Esophagus muscularis mucosa (tissue), 3 donors: ENCODE measurements around the gene POF1B.
"Not testable (repeated sequence)": the region's sequence is repeated elsewhere in the genome, so short reads cannot be mapped to it uniquely, and the experiment has no call there.

Experiments
- POLR2AphosphoS5 ChIP-seq, 2 donors: sonication (generic); formaldehyde crosslinking; IDR thresholded peaks; one replicate each; pipeline ENCODE4 v1.6.1; 2017; ENCODE audit warnings: antibody characterized with exemption in 2 of 2
- TF ChIP-seq, protein P1 (sequence below), 3 experiments: fragments of 200-600 bp in 2 of 3; fragments of 450-650 bp in 1 of 3; sonication (generic) in 2 of 3; IDR thresholded peaks; one replicate each; pipeline ENCODE4 v1.5.1; 2017 to 2019; ENCODE audit warnings: antibody characterized with exemption in 3 of 3, mild to moderate bottlenecking in 2 of 3, moderate library complexity in 1 of 3

DNA sequence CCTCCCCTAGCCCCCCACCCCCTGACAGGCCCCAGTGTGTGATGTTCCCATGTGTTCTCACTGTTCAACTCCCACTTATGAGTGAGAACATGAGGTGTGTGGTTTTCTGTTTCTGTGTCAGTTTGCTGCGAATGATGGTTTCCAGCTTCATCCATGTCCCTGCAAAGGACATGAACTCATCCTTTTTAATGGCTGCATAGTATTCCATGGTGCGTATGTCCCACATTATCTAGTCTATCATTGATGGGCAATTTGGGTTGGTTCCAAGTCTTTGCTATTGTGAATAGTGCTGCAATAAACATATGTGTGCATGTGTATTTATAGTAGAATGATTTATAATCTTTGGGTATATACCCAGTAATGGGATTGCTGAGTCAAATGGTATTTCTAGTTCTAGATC is 68.1 kb downstream of the POF1B start:
- TF ChIP-seq, protein P1, sequence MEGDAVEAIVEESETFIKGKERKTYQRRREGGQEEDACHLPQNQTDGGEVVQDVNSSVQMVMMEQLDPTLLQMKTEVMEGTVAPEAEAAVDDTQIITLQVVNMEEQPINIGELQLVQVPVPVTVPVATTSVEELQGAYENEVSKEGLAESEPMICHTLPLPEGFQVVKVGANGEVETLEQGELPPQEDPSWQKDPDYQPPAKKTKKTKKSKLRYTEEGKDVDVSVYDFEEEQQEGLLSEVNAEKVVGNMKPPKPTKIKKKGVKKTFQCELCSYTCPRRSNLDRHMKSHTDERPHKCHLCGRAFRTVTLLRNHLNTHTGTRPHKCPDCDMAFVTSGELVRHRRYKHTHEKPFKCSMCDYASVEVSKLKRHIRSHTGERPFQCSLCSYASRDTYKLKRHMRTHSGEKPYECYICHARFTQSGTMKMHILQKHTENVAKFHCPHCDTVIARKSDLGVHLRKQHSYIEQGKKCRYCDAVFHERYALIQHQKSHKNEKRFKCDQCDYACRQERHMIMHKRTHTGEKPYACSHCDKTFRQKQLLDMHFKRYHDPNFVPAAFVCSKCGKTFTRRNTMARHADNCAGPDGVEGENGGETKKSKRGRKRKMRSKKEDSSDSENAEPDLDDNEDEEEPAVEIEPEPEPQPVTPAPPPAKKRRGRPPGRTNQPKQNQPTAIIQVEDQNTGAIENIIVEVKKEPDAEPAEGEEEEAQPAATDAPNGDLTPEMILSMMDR (IDR thresholded peaks at IDR 0.05) = not testable (repeated sequence)
- TF ChIP-seq POLR2AphosphoS5 (IDR thresholded peaks at IDR 0.05) = not testable (repeated sequence)
